Activated CD8-positive, alpha-beta memory T cell treated with anti-CD3 and anti-CD28 coated beads, Interleukin-2, amount 10 ng/mL, durations not matched to agents 7 days and 5 days (primary cell): ENCODE results near the gene EXOSC3. TPM values are rescaled to one million over a fixed set of nuclear protein-coding genes. Genes with fewer than 3 reads are reported as not detected.

Experiments used
- ATAC-seq: fragments of 150-1000 bp; cut with Tn5 transposase; one replicate; pipeline ENCODE4 v1.10.0; 2021; ENCODE audit warnings: moderate library complexity
- CTCF ChIA-PET: fragments of 350-600 bp; sonication (Branson Sonifier 250); formaldehyde crosslinking; loops from one replicate; lab custom pipeline; 2021; ENCODE audit warnings: antibody characterized with exemption; lab: Charles Lee
- DNase-seq: peaks from one replicate; pipeline ENCODE4 v3.0.0-alpha.2; 2020
- H3K27ac Mint-ChIP-seq: one replicate; pipeline ENCODE4 v1.8.0; 2021; ENCODE audit warnings: mild to moderate bottlenecking, mixed read lengths
- H3K27me3 Mint-ChIP-seq: one replicate; pipeline ENCODE4 v1.8.0; 2021; ENCODE audit warnings: mixed read lengths
- H3K36me3 Mint-ChIP-seq: one replicate; pipeline ENCODE4 v1.8.0; 2021; ENCODE audit warnings: mild to moderate bottlenecking, mixed read lengths
- H3K4me1 Mint-ChIP-seq: one replicate; pipeline ENCODE4 v1.8.0; 2021; ENCODE audit warnings: mixed read lengths
- H3K4me3 Mint-ChIP-seq: one replicate; pipeline ENCODE4 v1.8.0; 2021; ENCODE audit warnings: mild to moderate bottlenecking, moderate library complexity, mixed read lengths
- H3K9me3 Mint-ChIP-seq: one replicate; pipeline ENCODE4 v1.8.0; 2022; ENCODE audit warnings: low read depth, mixed read lengths
- total RNA-seq, 2 experiments: library from RNA; stranded (reverse); gene quantifications; one replicate each; pipeline ENCODE4 v1.2.3, GENCODE V29; 2021

The EXOSC3 gene
- total RNA-seq, 2 experiments from 2014 or later, result 88.1 to 98.7 TPM

DNA sequence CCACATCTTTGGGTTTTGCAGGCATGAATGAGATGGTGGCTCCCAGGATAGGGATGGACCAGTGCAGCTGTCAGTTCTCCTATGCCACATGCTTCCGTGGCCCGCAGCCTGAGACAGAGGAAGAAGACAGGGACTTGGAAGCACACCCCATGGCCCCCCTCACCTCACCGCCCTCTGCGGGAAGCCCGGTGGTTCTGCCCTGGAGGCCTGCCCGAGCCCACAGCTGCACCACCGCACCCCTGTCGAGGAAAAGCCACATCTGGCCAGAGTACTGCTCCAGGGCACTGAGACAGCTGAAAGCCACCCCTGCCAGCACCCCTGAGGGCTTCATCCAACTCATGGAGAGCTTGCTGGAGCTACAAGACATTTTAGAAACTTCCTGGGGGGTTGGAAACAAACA is 38.9 kb downstream of the EXOSC3 start:
- CTCF ChIA-PET, result interaction anchor here (0.9 kb wide), 1 partner anchor 169 kb away, joined by 4 read pairs; no protein-coding TSS in a partner anchor
- H3K36me3 Mint-ChIP-seq, result no peaks in the 10 kb centered on the region
- DNase-seq (no peak), ATAC-seq (no peak)
- no peaks in the 10 kb centered on the region for H3K9me3 Mint-ChIP-seq
- no peak overlapping the region for H3K27ac Mint-ChIP-seq
- H3K4me1 Mint-ChIP-seq, result no peaks in the 10 kb centered on the region
- H3K27me3 Mint-ChIP-seq, result peaks cover 5% of the 10 kb centered on the region
- H3K4me3 Mint-ChIP-seq, result no peak overlapping the region

DNA sequence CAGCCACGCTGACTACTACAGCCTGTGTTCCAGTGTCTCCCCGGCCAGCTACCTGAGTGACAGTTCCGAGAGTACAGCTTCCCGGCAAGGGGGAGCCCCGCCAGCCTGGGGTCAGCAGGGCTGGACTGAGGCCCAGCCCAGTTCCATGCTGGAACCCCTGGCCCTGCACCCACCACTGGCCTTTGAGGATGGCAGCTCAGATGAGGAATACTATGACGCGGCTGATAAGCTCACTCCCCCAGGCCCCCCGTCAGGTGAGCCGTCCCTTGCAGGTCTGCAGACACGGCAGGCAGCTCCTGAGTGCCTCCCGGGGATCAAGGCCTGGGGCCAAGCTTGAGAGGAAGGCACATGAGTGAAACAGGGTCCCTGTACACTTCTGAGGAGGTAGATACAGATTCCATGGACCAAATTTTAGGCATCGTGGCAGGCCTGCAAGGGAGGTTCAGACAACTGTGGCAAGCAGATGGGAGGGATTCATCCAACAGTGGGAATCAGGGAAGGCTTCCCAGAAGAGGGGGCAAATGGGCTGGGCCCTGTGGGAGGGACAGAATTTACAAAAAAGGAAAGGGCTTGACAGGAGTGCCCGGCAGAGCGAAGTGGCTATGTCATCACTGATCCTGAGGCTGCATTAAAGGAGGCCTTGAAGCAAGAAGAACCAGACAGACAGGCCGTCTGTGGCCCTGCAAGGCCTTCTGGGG is 44.1 kb downstream of the EXOSC3 start:
- CTCF ChIA-PET, result interaction anchor here (0.6 kb wide), 1 partner anchor 161 kb away, joined by 4 read pairs; no protein-coding TSS in a partner anchor
- Mint-ChIP-seq H3K4me1 (no peaks in the 10 kb centered on the region), H3K27ac (no peak overlapping the region), H3K36me3 (no peaks in the 10 kb centered on the region), H3K9me3 (no peaks in the 10 kb centered on the region), H3K27me3 (peaks cover 7% of the 10 kb centered on the region), H3K4me3 (no peak overlapping the region)
- DNase-seq (no peak), ATAC-seq (no peak)

DNA sequence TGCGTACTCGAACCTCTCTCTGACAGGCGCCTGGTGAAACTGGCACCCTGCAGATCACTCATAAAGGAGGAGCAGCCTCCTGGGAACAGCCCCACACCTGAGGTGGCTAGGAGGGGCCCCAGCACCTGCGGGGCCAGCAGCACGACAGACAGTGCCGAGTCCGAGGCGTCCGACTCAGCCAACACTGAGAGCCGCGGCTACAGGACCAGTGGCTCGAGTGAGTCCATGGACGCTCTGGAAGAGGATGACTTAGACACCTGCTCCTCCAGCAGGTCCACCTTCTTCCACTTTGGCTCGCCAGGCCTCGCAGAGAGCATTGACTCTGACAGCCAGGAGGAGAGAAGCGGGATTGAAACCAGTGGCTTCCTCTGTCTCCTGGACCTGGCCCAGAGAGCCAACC is 44.7 kb downstream of the EXOSC3 start:
- Mint-ChIP-seq H3K27me3 (peaks cover 12% of the 10 kb centered on the region), H3K9me3 (no peaks in the 10 kb centered on the region), H3K4me3 (no peak overlapping the region), H3K27ac (no peak overlapping the region), H3K36me3 (no peaks in the 10 kb centered on the region), H3K4me1 (no peaks in the 10 kb centered on the region)
- no peak for ATAC-seq
- no peak for DNase-seq
- CTCF ChIA-PET, result no interaction called here

DNA sequence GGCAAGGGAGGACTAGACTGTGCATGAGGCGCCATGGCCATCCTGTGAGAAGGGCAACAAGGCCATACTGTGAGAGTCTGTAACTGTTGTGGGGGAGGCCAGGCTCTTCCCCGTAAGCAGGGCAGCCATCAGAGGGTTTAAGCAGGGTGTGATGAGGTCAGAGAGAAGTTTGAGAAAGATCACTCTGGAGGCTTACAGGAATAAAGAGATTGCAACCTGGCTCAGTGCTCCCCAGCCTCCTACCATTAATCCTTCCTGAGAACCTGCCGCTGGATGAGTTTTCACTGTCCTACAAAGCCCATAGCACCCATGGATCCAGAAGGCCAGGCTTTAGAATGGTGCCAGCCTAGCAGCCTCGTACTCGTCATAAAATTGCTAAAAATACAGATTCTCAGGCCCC is 45.6 kb downstream of the EXOSC3 start:
- H3K27me3 Mint-ChIP-seq, result peaks cover 12% of the 10 kb centered on the region
- H3K4me1 Mint-ChIP-seq, result no peaks in the 10 kb centered on the region
- H3K9me3 Mint-ChIP-seq, result no peaks in the 10 kb centered on the region
- CTCF ChIA-PET, result no interaction called here
- ATAC-seq (no peak), DNase-seq (no peak)
- H3K36me3 Mint-ChIP-seq, result no peaks in the 10 kb centered on the region
- H3K4me3 Mint-ChIP-seq, result no peak overlapping the region
- H3K27ac Mint-ChIP-seq, result no peak overlapping the region

DNA sequence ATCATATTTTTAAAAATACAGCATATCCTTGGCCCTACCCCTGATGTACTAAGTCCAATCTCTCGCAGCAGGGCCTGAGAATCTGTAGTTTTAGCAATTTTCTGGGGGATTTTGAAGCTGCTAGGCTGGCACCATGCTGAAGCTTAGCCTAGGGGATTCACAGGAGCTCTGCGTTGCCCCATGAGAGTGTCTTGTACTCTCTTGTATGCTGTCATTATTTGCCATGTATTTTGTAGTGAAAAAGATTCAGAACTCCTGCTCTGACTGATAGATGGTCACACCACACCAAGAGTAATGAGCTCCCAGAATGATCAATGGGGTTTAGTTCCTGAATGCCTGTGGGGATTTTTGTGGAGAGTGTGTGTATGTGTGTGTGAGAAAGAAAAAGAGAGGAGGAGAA is 51.9 kb downstream of the EXOSC3 start:
- H3K9me3 Mint-ChIP-seq, result no peaks in the 10 kb centered on the region
- no peaks in the 10 kb centered on the region for H3K36me3 Mint-ChIP-seq
- no peak overlapping the region for H3K4me3 Mint-ChIP-seq
- H3K27ac Mint-ChIP-seq, result no peak overlapping the region
- no peak for DNase-seq
- peaks cover 40% of the 10 kb centered on the region for H3K27me3 Mint-ChIP-seq
- CTCF ChIA-PET, result interaction anchor here (1.6 kb wide), 1 partner anchor 11 kb away, joined by 4 read pairs; no protein-coding TSS in a partner anchor
- no peak for ATAC-seq
- no peaks in the 10 kb centered on the region for H3K4me1 Mint-ChIP-seq

DNA sequence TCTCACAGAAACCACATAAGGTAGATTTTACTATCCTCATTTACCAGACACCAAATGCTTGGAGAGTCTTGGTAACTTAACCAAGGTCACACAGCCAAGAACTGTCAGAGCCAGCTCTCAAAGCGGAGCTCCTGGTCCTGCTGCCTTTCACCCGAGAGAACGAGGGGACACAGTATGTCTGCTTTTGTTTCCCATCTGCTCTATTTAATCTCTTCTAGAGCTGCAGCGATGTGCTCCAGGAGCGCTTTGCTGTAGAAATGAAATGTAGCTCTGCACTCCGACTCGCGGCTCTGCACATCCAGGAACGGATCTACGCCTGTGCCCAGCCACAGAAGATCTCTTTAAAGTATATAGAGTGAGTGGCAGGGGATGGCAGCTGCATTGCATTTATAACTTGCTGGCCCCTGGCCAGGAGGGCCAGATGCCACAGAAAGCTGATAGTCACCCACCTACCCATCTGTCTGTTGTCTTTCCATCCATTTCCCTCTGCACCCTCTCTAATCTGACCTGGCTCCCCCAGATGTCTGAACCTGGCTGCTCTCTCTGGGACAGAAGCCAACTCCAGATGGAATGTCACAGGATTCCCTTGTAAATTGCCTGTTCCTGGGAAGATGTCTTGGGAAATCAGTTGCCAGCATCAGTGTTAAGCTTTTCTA is 52.6 kb downstream of the EXOSC3 start:
- no peaks in the 10 kb centered on the region for H3K9me3 Mint-ChIP-seq
- CTCF ChIA-PET, result no interaction called here
- no peak overlapping the region for H3K27ac Mint-ChIP-seq
- no peak overlapping the region for H3K4me3 Mint-ChIP-seq
- H3K27me3 Mint-ChIP-seq, result peaks cover 41% of the 10 kb centered on the region
- DNase-seq (no peak), ATAC-seq (no peak)
- H3K36me3 Mint-ChIP-seq, result no peaks in the 10 kb centered on the region
- H3K4me1 Mint-ChIP-seq, result no peaks in the 10 kb centered on the region

DNA sequence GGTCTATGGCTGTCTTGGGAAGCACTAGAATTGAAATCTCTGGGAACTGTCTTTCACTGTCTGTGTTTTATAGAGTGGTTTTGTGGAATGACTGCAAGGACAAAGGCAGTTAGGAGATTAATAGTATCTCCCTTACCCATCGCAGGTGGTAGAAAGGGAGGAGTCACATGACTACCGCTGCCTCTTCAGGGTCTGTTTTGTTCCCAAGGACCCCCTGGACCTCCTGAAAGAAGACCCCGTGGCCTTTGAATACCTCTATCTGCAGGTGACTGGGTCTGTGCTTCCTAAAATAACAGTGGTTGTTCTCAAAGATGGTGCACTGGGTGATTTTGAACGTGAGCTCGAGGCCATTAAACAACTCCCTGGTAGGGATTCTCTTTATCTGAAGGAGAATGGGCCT is 54.0 kb downstream of the EXOSC3 start:
- H3K4me3 Mint-ChIP-seq, result no peak overlapping the region
- DNase-seq, result no peak
- no peak overlapping the region for H3K27ac Mint-ChIP-seq
- H3K36me3 Mint-ChIP-seq, result no peaks in the 10 kb centered on the region
- CTCF ChIA-PET, result no interaction called here
- no peak for ATAC-seq
- H3K9me3 Mint-ChIP-seq, result no peaks in the 10 kb centered on the region
- H3K27me3 Mint-ChIP-seq, result peaks cover 44% of the 10 kb centered on the region
- H3K4me1 Mint-ChIP-seq, result no peaks in the 10 kb centered on the region

DNA sequence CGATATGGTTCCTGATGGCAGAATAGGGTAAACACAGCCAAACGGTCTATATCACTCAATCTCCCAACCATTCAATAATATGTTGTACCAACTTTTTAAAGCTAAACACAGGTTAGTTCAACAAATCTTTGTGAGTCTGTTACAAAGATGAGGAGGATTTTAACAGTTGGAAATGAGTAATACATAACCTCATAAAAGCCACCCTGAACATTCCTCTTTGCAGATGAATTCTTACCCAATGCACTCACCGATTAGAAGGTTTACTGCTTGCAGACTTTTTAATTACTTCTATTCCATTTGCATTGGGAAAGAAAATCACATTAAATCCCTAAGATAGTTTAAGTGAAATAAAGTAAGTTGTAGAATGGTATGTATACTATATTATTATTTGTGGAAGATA is 54.6 kb downstream of the EXOSC3 start:
- Mint-ChIP-seq H3K4me1 (no peaks in the 10 kb centered on the region), H3K27me3 (peaks cover 41% of the 10 kb centered on the region), H3K4me3 (no peak overlapping the region), H3K36me3 (no peaks in the 10 kb centered on the region), H3K27ac (no peak overlapping the region), H3K9me3 (no peaks in the 10 kb centered on the region)
- CTCF ChIA-PET, result no interaction called here
- ATAC-seq, result no peak
- no peak for DNase-seq

Other genes with a start within 250 kb of the EXOSC3 start
- 1 to 10 TPM; 1.3 to 2.6 TPM for gene FBXO10, start 208.7 kb downstream of the EXOSC3 start, total RNA-seq
- 100 to 1,000 TPM in 1 of 2 experiments, 10 to 100 TPM in 1; 91.6 to 113 TPM for gene TOMM5, start 192.5 kb downstream of the EXOSC3 start, total RNA-seq
- not detected for gene FRMPD1, start 134.1 kb downstream of the EXOSC3 start, total RNA-seq
- 10 to 100 TPM; 11.6 to 13.8 TPM for gene TRMT10B, start 31.3 kb downstream of the EXOSC3 start, total RNA-seq
- 10 to 100 TPM; 17.2 to 20.9 TPM for gene DCAF10, start 15.7 kb upstream of the EXOSC3 start, total RNA-seq
- 10 to 100 TPM; 28.3 to 30.0 TPM for gene SLC25A51, start 119.1 kb upstream of the EXOSC3 start, total RNA-seq